C4-2B (cell line): Measurements from ENCODE around the gene CLOCK.

Source experiments
- CTCF ChIP-seq: fragments of 450-650 bp; conservative IDR thresholded peaks from 2 replicates; pipeline ENCODE4 v1.5.1; 2017; ENCODE audit warnings: mild to moderate bottlenecking
- ZFX ChIP-seq: fragments of 450-650 bp; IDR thresholded peaks from 2 replicates; pipeline ENCODE4 v1.6.1; 2017

GRCh38 chr4:55398966-55399365 is 147.7 kb downstream of the CLOCK start:
- no peak for TF ChIP-seq CTCF
- TF ChIP-seq ZFX: no peak
